ENCODE results near the gene SERTAD3. TPM values are rescaled to one million over a fixed set of nuclear protein-coding genes. Genes with fewer than 3 reads are reported as not detected.

SERTAD3 gene
- total RNA-seq, 2 experiments from 2014 or later = 4.4 to 5.3 TPM

GRCh38 chr19:40422748-40423566 lies 21.2 kb downstream of the SERTAD3 start:
- Mint-ChIP-seq H3K4me1 (peaks cover 18% of the 10 kb centered on the region), H3K4me3 (peak overlapping the region; percentile 45), H3K27ac (peak overlapping the region; percentile 93), H3K36me3 (peaks cover 12% of the 10 kb centered on the region), H3K27me3 (peaks cover 3% of the 10 kb centered on the region), H3K9me3 (no peaks in the 10 kb centered on the region)
- no peak for DNase-seq

GRCh38 chr19:40421993-40422747 lies 22.0 kb downstream of the SERTAD3 start:
- Mint-ChIP-seq H3K4me1 (peaks cover 18% of the 10 kb centered on the region), H3K36me3 (peaks cover 12% of the 10 kb centered on the region), H3K4me3 (peak overlapping the region; percentile 45), H3K27me3 (peaks cover 3% of the 10 kb centered on the region), H3K27ac (peak overlapping the region; percentile 93), H3K9me3 (no peaks in the 10 kb centered on the region)
- no peak for DNase-seq

- Mint-ChIP-seq H3K27me3 (peaks cover 3% of the 10 kb centered on the region), H3K4me1 (peaks cover 19% of the 10 kb centered on the region), H3K4me3 (peak overlapping the region; percentile 82), H3K9me3 (no peaks in the 10 kb centered on the region), H3K36me3 (peaks cover 12% of the 10 kb centered on the region), H3K27ac (peak overlapping the region; percentile 93)
- peak; percentile 77 for DNase-seq
Measured at GRCh38 chr19:40420766-40421765, 23.1 kb downstream of the SERTAD3 start.

GRCh38 chr19:40420451-40420765 lies 23.7 kb downstream of the SERTAD3 start:
- DNase-seq = no peak
- Mint-ChIP-seq H3K36me3 (peaks cover 12% of the 10 kb centered on the region), H3K4me3 (peak overlapping the region; percentile 82), H3K27me3 (no peaks in the 10 kb centered on the region), H3K9me3 (no peaks in the 10 kb centered on the region), H3K27ac (peak overlapping the region; percentile 93), H3K4me1 (peaks cover 17% of the 10 kb centered on the region)

- H3K36me3 Mint-ChIP-seq = peaks cover 10% of the 10 kb centered on the region
- H3K4me3 Mint-ChIP-seq = peak overlapping the region; percentile 56
- peaks cover 17% of the 10 kb centered on the region for H3K4me1 Mint-ChIP-seq
- no peaks in the 10 kb centered on the region for H3K9me3 Mint-ChIP-seq
- no peak overlapping the region for H3K27ac Mint-ChIP-seq
- no peaks in the 10 kb centered on the region for H3K27me3 Mint-ChIP-seq
- DNase-seq = no peak
Measured at GRCh38 chr19:40419780-40420179, 24.4 kb downstream of the SERTAD3 start.

GRCh38 chr19:40419066-40419612 lies 25.0 kb downstream of the SERTAD3 start:
- no peak overlapping the region for H3K4me3 Mint-ChIP-seq

GRCh38 chr19:40418040-40418439 lies 26.1 kb downstream of the SERTAD3 start:
- no peak overlapping the region for H3K4me3 Mint-ChIP-seq

More at GRCh38 chr19:40419066-40419612, 25.0 kb downstream of the SERTAD3 start:
- Mint-ChIP-seq H3K27me3 (no peaks in the 10 kb centered on the region), H3K9me3 (no peaks in the 10 kb centered on the region), H3K36me3 (peaks cover 5% of the 10 kb centered on the region), H3K27ac (peak overlapping the region; percentile 11), H3K4me1 (peaks cover 17% of the 10 kb centered on the region)
- no peak for DNase-seq

GRCh38 chr19:40417643-40417981 lies 26.5 kb downstream of the SERTAD3 start:
- H3K4me1 Mint-ChIP-seq = peaks cover 14% of the 10 kb centered on the region
- H3K27me3 Mint-ChIP-seq = peaks cover 3% of the 10 kb centered on the region
- DNase-seq = no peak
- H3K4me3 Mint-ChIP-seq = no peak overlapping the region
- peak overlapping the region; percentile 54 for H3K27ac Mint-ChIP-seq
- peaks cover 4% of the 10 kb centered on the region for H3K36me3 Mint-ChIP-seq
- H3K9me3 Mint-ChIP-seq = no peaks in the 10 kb centered on the region

More at GRCh38 chr19:40418040-40418439, 26.1 kb downstream of the SERTAD3 start:
- Mint-ChIP-seq H3K4me1 (peaks cover 14% of the 10 kb centered on the region), H3K36me3 (peaks cover 4% of the 10 kb centered on the region), H3K9me3 (no peaks in the 10 kb centered on the region), H3K27me3 (peaks cover 3% of the 10 kb centered on the region), H3K27ac (peak overlapping the region; percentile 22)
- no peak for DNase-seq

- H3K27ac Mint-ChIP-seq = peak overlapping the region; percentile 1
- no peak overlapping the region for H3K4me3 Mint-ChIP-seq
- DNase-seq = peak; percentile 28
- peaks cover 3% of the 10 kb centered on the region for H3K27me3 Mint-ChIP-seq
- H3K9me3 Mint-ChIP-seq = no peaks in the 10 kb centered on the region
- no peaks in the 10 kb centered on the region for H3K36me3 Mint-ChIP-seq
- peaks cover 9% of the 10 kb centered on the region for H3K4me1 Mint-ChIP-seq
Measured at GRCh38 chr19:40416918-40417642, 27.1 kb downstream of the SERTAD3 start.

- Mint-ChIP-seq H3K27me3 (peaks cover 3% of the 10 kb centered on the region), H3K36me3 (no peaks in the 10 kb centered on the region), H3K9me3 (no peaks in the 10 kb centered on the region), H3K4me3 (no peak overlapping the region), H3K27ac (no peak overlapping the region), H3K4me1 (peaks cover 6% of the 10 kb centered on the region)
- no peak for DNase-seq
Measured at GRCh38 chr19:40415768-40416167, 28.4 kb downstream of the SERTAD3 start.

- Mint-ChIP-seq H3K4me1 (peaks cover 6% of the 10 kb centered on the region), H3K27ac (no peak overlapping the region), H3K9me3 (no peaks in the 10 kb centered on the region), H3K36me3 (no peaks in the 10 kb centered on the region), H3K4me3 (no peak overlapping the region), H3K27me3 (peaks cover 3% of the 10 kb centered on the region)
- DNase-seq = no peak
Measured at GRCh38 chr19:40414542-40415535, 29.3 kb downstream of the SERTAD3 start.

- Mint-ChIP-seq H3K27ac (no peak within 1 kb of the TSS), H3K9me3 (no peaks in the 10 kb centered on the region), H3K4me1 (peaks cover 4% of the 10 kb centered on the region), H3K36me3 (no peaks in the 10 kb centered on the region), H3K4me3 (no peak within 1 kb of the TSS), H3K27me3 (peaks cover 3% of the 10 kb centered on the region)
- no peak for DNase-seq
Measured at GRCh38 chr19:40413291-40413845, 30.8 kb downstream of the SERTAD3 start, which contains the start of gene PRX. Gene PRX (minus strand): TSS chr19:40413378. CDS start chr19:40407932, 5,446 bp downstream.

GRCh38 chr19:40412866-40413265 lies 31.3 kb downstream of the SERTAD3 start:
- Mint-ChIP-seq H3K27ac (no peak overlapping the region), H3K27me3 (peaks cover 3% of the 10 kb centered on the region), H3K9me3 (no peaks in the 10 kb centered on the region), H3K4me1 (peaks cover 5% of the 10 kb centered on the region), H3K4me3 (no peak overlapping the region), H3K36me3 (no peaks in the 10 kb centered on the region)
- DNase-seq = no peak

All from activated naive CD8-positive, alpha-beta T cell treated with anti-CD3 and anti-CD28 coated beads for 36 hours (primary cell).